ENCODE data around the gene FHIT. TPM values are rescaled to one million over a fixed set of nuclear protein-coding genes. Genes with fewer than 3 reads are reported as not detected.

FHIT gene
- polyA plus RNA-seq, 1 of the 3 experiments (the other 2 are of a cell fraction), result 0.41 TPM

GRCh38 chr3:59709702-59710553 lies 1541.3 kb downstream of the FHIT start:
- peak overlapping the region in 1 of 2 experiments; percentile 87; a peak in 2 of 4 replicates for H3K27ac ChIP-seq (ENCODE audit: low read depth in 2 of 2, low read length in 1 of 2)
- H3F3A ChIP-seq (replicated peaks; ENCODE audit: insufficient read depth), result no peaks in the 10 kb centered on the region
- POLR2A ChIA-PET, result no interaction called here
- CTCF ChIA-PET, result interaction anchor here (1.2 to 1.5 kb wide), 3 partner anchors 8 to 100 kb away, joined by 3 to 5 read pairs (median 4); no protein-coding TSS in a partner anchor
- no peaks in the 10 kb centered on the region for H3K36me3 ChIP-seq (replicated peaks in 1 of 2; ENCODE audit: control insufficient read depth in 1 of 2, insufficient read depth in 2 of 2, low read length in 1 of 2)
- no peaks in the 10 kb centered on the region for H3K27me3 ChIP-seq (ENCODE audit: insufficient read depth)
- no peak for DNase-seq
- 12% methylated on average over 4 of the region's 5 CpGs for WGBS (ENCODE audit: low lambda C conversion rate)
- H2AFZ ChIP-seq (ENCODE audit: low read depth), result no peak overlapping the region
- no peak overlapping the region for H3K4me3 ChIP-seq (ENCODE audit: low read depth in 2 of 2, low read length in 1 of 2)
- no peaks in the 10 kb centered on the region for H3K9me3 ChIP-seq
- H3K79me2 ChIP-seq (ENCODE audit: insufficient read depth), result no peaks in the 10 kb centered on the region
- TF ChIP-seq MAX (IDR thresholded peaks at IDR 0.05; ENCODE audit: low read depth) (no peak), IRF3 (IDR thresholded peaks at IDR 0.05; ENCODE audit: low read depth, low read length) (no peak), RXRA (IDR thresholded peaks at IDR 0.05; ENCODE audit: borderline replicate concordance, low read depth) (no peak), YY1 (IDR thresholded peaks at IDR 0.05; ENCODE audit: low read depth) (no peak), GATA2 (CRISPR knock-in tag; IDR thresholded peaks at IDR 0.05) (no peak), RFX5 (IDR thresholded peaks at IDR 0.05; ENCODE audit: low read length) (no peak), GABPA (IDR thresholded peaks at IDR 0.05; ENCODE audit: low read depth) (no peak), ELF1 (IDR thresholded peaks at IDR 0.05) (no peak), RCOR1 (IDR thresholded peaks at IDR 0.05; ENCODE audit: low read length) (no peak), EP300 (IDR thresholded peaks at IDR 0.05; ENCODE audit: borderline replicate concordance in 1 of 2, low read depth in 1 of 2, low read length in 1 of 2) (no peak), SMC3 (IDR thresholded peaks at IDR 0.05; ENCODE audit: low read depth, low read length) (no peak), EZH2phosphoT487 (IDR thresholded peaks at IDR 0.05; ENCODE audit: borderline replicate concordance, low read depth) (no peak), NRF1 (IDR thresholded peaks at IDR 0.05; ENCODE audit: low read depth, low read length) (no peak), MXI1 (IDR thresholded peaks at IDR 0.05; ENCODE audit: low read depth, low read length) (no peak), FOXM1 (IDR thresholded peaks at IDR 0.05; ENCODE audit: low read depth) (no peak)
- no peak overlapping the region for H3K4me2 ChIP-seq
- no peaks in the 10 kb centered on the region for H3K9me2 ChIP-seq
- H3K9ac ChIP-seq, result no peak overlapping the region
- peaks cover 0 to 14% of the 10 kb centered on the region in 2 experiments; a peak in 2 of 4 replicates for H3K4me1 ChIP-seq (ENCODE audit: control insufficient read depth in 1 of 2, insufficient read depth in 2 of 2, low read depth in 1 of 2, low read length in 1 of 2)
- H4K20me1 ChIP-seq (ENCODE audit: insufficient read depth), result no peaks in the 10 kb centered on the region

- Histone ChIP-seq H3K9me2 (no peaks in the 10 kb centered on the region), H3K36me3 (replicated peaks in 1 of 2; ENCODE audit: control insufficient read depth in 1 of 2, insufficient read depth in 2 of 2, low read length in 1 of 2) (no peaks in the 10 kb centered on the region), H3K27me3 (ENCODE audit: insufficient read depth) (no peaks in the 10 kb centered on the region), H3F3A (replicated peaks; ENCODE audit: insufficient read depth) (no peaks in the 10 kb centered on the region), H4K20me1 (ENCODE audit: insufficient read depth) (no peaks in the 10 kb centered on the region), H3K4me1 (ENCODE audit: control insufficient read depth in 1 of 2, insufficient read depth in 2 of 2, low read depth in 1 of 2, low read length in 1 of 2) (peaks cover 0 to 14% of the 10 kb centered on the region in 2 experiments; a peak in 2 of 4 replicates), H3K79me2 (ENCODE audit: insufficient read depth) (no peaks in the 10 kb centered on the region), H3K4me2 (no peak overlapping the region), H3K4me3 (ENCODE audit: low read depth in 2 of 2, low read length in 1 of 2) (no peak overlapping the region), H3K27ac (ENCODE audit: low read depth in 2 of 2, low read length in 1 of 2) (no peak overlapping the region), H3K9ac (no peak overlapping the region), H2AFZ (ENCODE audit: low read depth) (no peak overlapping the region), H3K9me3 (no peaks in the 10 kb centered on the region)
- CTCF ChIA-PET, result no interaction called here
- 56% methylated on average over 3 of the region's 3 CpGs for WGBS (ENCODE audit: low lambda C conversion rate)
- POLR2A ChIA-PET, result no interaction called here
- DNase-seq, result no peak
- TF ChIP-seq TCF12 (IDR thresholded peaks at IDR 0.05), result no peak
- no peak for TF ChIP-seq ZBTB33 (IDR thresholded peaks at IDR 0.05; ENCODE audit: borderline replicate concordance, low read depth)
- no peak for TF ChIP-seq POLR2AphosphoS5 (IDR thresholded peaks at IDR 0.05; ENCODE audit: low read depth, low read length)
- no peak for TF ChIP-seq ELF1 (IDR thresholded peaks at IDR 0.05)
- no peak for TF ChIP-seq FOSL2 (IDR thresholded peaks at IDR 0.05; ENCODE audit: borderline replicate concordance, low read depth)
- no peak for TF ChIP-seq CHD2 (IDR thresholded peaks at IDR 0.05; ENCODE audit: low read length, partially characterized antibody)
- no peak for TF ChIP-seq GATA2 (CRISPR knock-in tag; IDR thresholded peaks at IDR 0.05)
- TF ChIP-seq RFX5 (IDR thresholded peaks at IDR 0.05; ENCODE audit: low read length), result no peak
- no peak for TF ChIP-seq FOXM1 (IDR thresholded peaks at IDR 0.05; ENCODE audit: low read depth)
- no peak for TF ChIP-seq PBX3 (IDR thresholded peaks at IDR 0.05)
- no peak for TF ChIP-seq YY1 (IDR thresholded peaks at IDR 0.05; ENCODE audit: low read depth)
- no peak for TF ChIP-seq RXRA (IDR thresholded peaks at IDR 0.05; ENCODE audit: borderline replicate concordance, low read depth)
- TF ChIP-seq GABPA (IDR thresholded peaks at IDR 0.05; ENCODE audit: low read depth), result no peak
- TF ChIP-seq TEAD4 (IDR thresholded peaks at IDR 0.05; ENCODE audit: borderline replicate concordance, insufficient read depth), result no peak
- TF ChIP-seq TAF1 (IDR thresholded peaks at IDR 0.05; ENCODE audit: borderline replicate concordance, low read depth, low read length), result no peak
- TF ChIP-seq RAD21 (IDR thresholded peaks at IDR 0.05; ENCODE audit: low read length), result no peak
- no peak for TF ChIP-seq JUND (IDR thresholded peaks at IDR 0.05)
Measured at GRCh38 chr3:59708202-59708601, 1543.0 kb downstream of the FHIT start.
